HepG2 (cell line): Measurements from ENCODE around the gene EIF6. TPM values are rescaled to one million over a fixed set of nuclear protein-coding genes. Genes with fewer than 3 reads are reported as not detected.

Experiments
- CHD4 ChIP-seq: fragments of 200-600 bp; sonication (generic); IDR thresholded peaks from 2 replicates; pipeline ENCODE4 v1.7.0; 2017; ENCODE audit warnings: mild to moderate bottlenecking, low read length, borderline replicate concordance
- HNRNPH1 ChIP-seq: fragments of 200-400 bp; formaldehyde crosslinking; optimal IDR thresholded peaks from 2 replicates; pipeline ENCODE3; 2017; ENCODE audit warnings: mild to moderate bottlenecking, low read depth, low read length
- KAT8 ChIP-seq: IDR thresholded peaks from 2 replicates; pipeline ENCODE4 v1.6.1; 2016; ENCODE audit warnings: missing genetic modification reagents, missing compliant biosample characterization
- MIER3 ChIP-seq: IDR thresholded peaks from 2 replicates; pipeline ENCODE4 v1.6.1; 2016; ENCODE audit warnings: missing compliant biosample characterization, borderline replicate concordance
- RELA ChIP-seq: sonication (generic); formaldehyde crosslinking; IDR thresholded peaks from 2 replicates; pipeline ENCODE4 v1.4.0; 2020; ENCODE audit warnings: missing genetic modification reagents
- SP140L ChIP-seq: sonication (generic); formaldehyde crosslinking; IDR thresholded peaks from 2 replicates; pipeline ENCODE4 v1.4.0; 2020; ENCODE audit warnings: missing genetic modification reagents, borderline replicate concordance
- ZFAT ChIP-seq: sonication (generic); formaldehyde crosslinking; conservative IDR thresholded peaks from 2 replicates; pipeline ENCODE4 v1.8.1; 2023; ENCODE audit warnings: missing genetic modification reagents, inconsistent platforms
- ZNF234 ChIP-seq: sonication (generic); formaldehyde crosslinking; conservative IDR thresholded peaks from 2 replicates; pipeline ENCODE4 v1.5.1; 2020; ENCODE audit warnings: mild to moderate bottlenecking, missing genetic modification reagents
- ZNF530 ChIP-seq: sonication (generic); formaldehyde crosslinking; IDR thresholded peaks from 2 replicates; pipeline ENCODE4 v1.5.0; 2020; ENCODE audit warnings: low read depth, mild to moderate bottlenecking, missing genetic modification reagents
- ZNF557 ChIP-seq: sonication (generic); formaldehyde crosslinking; IDR thresholded peaks from 2 replicates; pipeline ENCODE4 v1.4.0; 2020; ENCODE audit warnings: missing genetic modification reagents
- ZNF577 ChIP-seq: sonication (generic); formaldehyde crosslinking; IDR thresholded peaks from 2 replicates; pipeline ENCODE4 v1.4.0; 2020; ENCODE audit warnings: mild to moderate bottlenecking, low read depth, missing genetic modification reagents, borderline replicate concordance
- ZNF644 ChIP-seq: IDR thresholded peaks from 2 replicates; pipeline ENCODE4 v1.6.1; 2016; ENCODE audit warnings: low read depth
- polyA plus RNA-seq, 8 experiments: library from polyadenylated mRNA; depleted of rRNA in 3 of 8; stranded (reverse) in 7 of 8; unstranded in 1 of 8; fragments of >200 nt; fragmentation: Illumina TruSeq in 4 of 8; extraction: Trizol in 4 of 8; gene quantifications; 2 replicates each; pipeline versions ENCODE4 v1.2.1 to v1.2.3, GENCODE V29; 2011 to 2016; ENCODE audit warnings: low read depth in 4 of 8, missing spikeins in 1 of 8, mixed read lengths in 1 of 8; ENCODE audit not compliant: insufficient read depth in 1 of 8
- total RNA-seq, 5 experiments: library from RNA; depleted of rRNA; stranded (reverse); fragments of >200 nt; fragmentation: Illumina TruSeq; extraction: Trizol; gene quantifications; 2 replicates each; pipeline ENCODE4 v1.2.3, GENCODE V29; 2016; ENCODE audit warnings: low read depth in 1 of 5
- TF ChIP-seq, protein P1 (sequence below): sonication (generic); formaldehyde crosslinking; IDR thresholded peaks from 2 replicates; pipeline ENCODE4 v1.4.0; 2020; ENCODE audit warnings: mild to moderate bottlenecking, low read depth, missing genetic modification reagents
- TF ChIP-seq, protein P2 (sequence below): sonication (generic); formaldehyde crosslinking; IDR thresholded peaks from 2 replicates; pipeline ENCODE4 v1.8.1; 2022; ENCODE audit warnings: low read depth, mild to moderate bottlenecking, missing genetic modification reagents
- TF ChIP-seq, protein P3 (sequence below): sonication (generic); formaldehyde crosslinking; IDR thresholded peaks from 2 replicates; pipeline ENCODE4 v1.4.0; 2020; ENCODE audit warnings: missing genetic modification reagents, borderline replicate concordance
- TF ChIP-seq, protein P4 (sequence below): sonication (generic); formaldehyde crosslinking; IDR thresholded peaks from 2 replicates; pipeline ENCODE4 v1.4.0; 2020; ENCODE audit warnings: mild to moderate bottlenecking, missing genetic modification reagents
- TF ChIP-seq, protein P5 (sequence below): IDR thresholded peaks from 2 replicates; pipeline ENCODE4 v1.6.1; 2016; ENCODE audit warnings: missing compliant biosample characterization, missing genetic modification reagents, borderline replicate concordance

The EIF6 gene
- total and polyA plus RNA-seq, 2 of the 13 experiments (the other 11 are each of a cell fraction or from before 2014, with no cell fraction given) = 462 to 466 TPM

DNA sequence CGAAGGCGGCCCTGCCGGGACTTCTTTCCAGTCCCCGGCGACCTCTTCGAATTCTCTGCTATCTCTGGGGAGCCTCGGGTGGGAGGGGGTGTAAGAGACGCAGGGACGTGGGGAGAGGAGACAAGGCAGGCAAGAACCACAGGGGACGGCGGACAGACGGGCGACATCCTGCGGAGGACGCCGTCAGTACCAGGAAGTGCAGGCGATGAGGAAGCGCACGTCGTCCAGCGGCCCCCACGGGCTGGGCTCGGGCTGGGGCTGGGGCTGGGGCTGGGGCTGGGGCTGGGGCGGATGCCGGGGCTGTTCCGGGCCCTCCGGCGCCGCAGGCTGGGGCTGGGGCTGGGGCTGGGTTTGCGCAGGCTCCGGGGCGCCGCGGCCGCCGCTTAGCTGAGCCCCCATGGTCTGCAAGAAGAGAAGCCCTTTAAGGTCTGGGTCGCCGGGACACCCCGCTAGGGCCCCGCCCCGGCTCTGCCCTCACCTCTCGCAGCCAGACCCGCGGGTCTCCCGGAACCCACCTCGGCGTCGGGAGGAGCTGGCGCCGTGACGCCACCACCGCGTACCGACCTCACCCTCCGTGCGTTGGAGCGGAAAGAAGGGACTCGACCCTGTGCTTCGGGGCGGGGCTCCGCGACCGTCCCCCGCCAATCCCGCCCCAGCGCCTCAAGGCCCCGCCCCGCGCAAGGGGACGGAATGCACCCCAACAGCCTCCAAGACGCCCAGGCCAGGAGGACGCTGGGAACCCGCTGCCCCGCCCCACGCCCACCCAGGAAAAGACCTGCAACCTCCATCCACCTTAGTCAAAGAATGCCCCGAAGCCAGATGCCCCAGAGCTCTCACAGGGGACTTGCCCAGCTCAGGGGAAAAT, 6.8 kb downstream of the EIF6 start, which contains the start of gene MMP24OS (continued):
- TF ChIP-seq, protein P1, sequence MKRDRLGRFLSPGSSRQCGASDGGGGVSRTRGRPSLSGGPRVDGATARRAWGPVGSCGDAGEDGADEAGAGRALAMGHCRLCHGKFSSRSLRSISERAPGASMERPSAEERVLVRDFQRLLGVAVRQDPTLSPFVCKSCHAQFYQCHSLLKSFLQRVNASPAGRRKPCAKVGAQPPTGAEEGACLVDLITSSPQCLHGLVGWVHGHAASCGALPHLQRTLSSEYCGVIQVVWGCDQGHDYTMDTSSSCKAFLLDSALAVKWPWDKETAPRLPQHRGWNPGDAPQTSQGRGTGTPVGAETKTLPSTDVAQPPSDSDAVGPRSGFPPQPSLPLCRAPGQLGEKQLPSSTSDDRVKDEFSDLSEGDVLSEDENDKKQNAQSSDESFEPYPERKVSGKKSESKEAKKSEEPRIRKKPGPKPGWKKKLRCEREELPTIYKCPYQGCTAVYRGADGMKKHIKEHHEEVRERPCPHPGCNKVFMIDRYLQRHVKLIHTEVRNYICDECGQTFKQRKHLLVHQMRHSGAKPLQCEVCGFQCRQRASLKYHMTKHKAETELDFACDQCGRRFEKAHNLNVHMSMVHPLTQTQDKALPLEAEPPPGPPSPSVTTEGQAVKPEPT = no peak
- TF ChIP-seq RELA (CRISPR knock-in tag) = no peak
- TF ChIP-seq HNRNPH1 = no peak
- TF ChIP-seq ZNF644 (CRISPR knock-in tag) = no peak
- TF ChIP-seq, protein P2, sequence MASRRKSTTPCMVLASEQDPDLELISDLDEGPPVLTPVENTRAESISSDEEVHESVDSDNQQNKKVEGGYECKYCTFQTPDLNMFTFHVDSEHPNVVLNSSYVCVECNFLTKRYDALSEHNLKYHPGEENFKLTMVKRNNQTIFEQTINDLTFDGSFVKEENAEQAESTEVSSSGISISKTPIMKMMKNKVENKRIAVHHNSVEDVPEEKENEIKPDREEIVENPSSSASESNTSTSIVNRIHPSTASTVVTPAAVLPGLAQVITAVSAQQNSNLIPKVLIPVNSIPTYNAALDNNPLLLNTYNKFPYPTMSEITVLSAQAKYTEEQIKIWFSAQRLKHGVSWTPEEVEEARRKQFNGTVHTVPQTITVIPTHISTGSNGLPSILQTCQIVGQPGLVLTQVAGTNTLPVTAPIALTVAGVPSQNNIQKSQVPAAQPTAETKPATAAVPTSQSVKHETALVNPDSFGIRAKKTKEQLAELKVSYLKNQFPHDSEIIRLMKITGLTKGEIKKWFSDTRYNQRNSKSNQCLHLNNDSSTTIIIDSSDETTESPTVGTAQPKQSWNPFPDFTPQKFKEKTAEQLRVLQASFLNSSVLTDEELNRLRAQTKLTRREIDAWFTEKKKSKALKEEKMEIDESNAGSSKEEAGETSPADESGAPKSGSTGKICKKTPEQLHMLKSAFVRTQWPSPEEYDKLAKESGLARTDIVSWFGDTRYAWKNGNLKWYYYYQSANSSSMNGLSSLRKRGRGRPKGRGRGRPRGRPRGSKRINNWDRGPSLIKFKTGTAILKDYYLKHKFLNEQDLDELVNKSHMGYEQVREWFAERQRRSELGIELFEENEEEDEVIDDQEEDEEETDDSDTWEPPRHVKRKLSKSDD = peak; percentile 89; the same call in 1 of the 2 replicates
- TF ChIP-seq ZNF530 (CRISPR knock-in tag) = no peak
- TF ChIP-seq, protein P3, sequence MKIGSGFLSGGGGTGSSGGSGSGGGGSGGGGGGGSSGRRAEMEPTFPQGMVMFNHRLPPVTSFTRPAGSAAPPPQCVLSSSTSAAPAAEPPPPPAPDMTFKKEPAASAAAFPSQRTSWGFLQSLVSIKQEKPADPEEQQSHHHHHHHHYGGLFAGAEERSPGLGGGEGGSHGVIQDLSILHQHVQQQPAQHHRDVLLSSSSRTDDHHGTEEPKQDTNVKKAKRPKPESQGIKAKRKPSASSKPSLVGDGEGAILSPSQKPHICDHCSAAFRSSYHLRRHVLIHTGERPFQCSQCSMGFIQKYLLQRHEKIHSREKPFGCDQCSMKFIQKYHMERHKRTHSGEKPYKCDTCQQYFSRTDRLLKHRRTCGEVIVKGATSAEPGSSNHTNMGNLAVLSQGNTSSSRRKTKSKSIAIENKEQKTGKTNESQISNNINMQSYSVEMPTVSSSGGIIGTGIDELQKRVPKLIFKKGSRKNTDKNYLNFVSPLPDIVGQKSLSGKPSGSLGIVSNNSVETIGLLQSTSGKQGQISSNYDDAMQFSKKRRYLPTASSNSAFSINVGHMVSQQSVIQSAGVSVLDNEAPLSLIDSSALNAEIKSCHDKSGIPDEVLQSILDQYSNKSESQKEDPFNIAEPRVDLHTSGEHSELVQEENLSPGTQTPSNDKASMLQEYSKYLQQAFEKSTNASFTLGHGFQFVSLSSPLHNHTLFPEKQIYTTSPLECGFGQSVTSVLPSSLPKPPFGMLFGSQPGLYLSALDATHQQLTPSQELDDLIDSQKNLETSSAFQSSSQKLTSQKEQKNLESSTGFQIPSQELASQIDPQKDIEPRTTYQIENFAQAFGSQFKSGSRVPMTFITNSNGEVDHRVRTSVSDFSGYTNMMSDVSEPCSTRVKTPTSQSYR (CRISPR knock-in tag) = no peak
- no peak for TF ChIP-seq KAT8 (CRISPR knock-in tag)
- no peak for TF ChIP-seq ZNF234 (CRISPR knock-in tag)
- TF ChIP-seq ZNF577 (CRISPR knock-in tag) = no peak
- TF ChIP-seq CHD4 = no peak
- TF ChIP-seq ZFAT (CRISPR knock-in tag) = no peak
- TF ChIP-seq, protein P4, sequence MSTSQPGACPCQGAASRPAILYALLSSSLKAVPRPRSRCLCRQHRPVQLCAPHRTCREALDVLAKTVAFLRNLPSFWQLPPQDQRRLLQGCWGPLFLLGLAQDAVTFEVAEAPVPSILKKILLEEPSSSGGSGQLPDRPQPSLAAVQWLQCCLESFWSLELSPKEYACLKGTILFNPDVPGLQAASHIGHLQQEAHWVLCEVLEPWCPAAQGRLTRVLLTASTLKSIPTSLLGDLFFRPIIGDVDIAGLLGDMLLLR = no peak
- no peak for TF ChIP-seq SP140L
- TF ChIP-seq, protein P5, sequence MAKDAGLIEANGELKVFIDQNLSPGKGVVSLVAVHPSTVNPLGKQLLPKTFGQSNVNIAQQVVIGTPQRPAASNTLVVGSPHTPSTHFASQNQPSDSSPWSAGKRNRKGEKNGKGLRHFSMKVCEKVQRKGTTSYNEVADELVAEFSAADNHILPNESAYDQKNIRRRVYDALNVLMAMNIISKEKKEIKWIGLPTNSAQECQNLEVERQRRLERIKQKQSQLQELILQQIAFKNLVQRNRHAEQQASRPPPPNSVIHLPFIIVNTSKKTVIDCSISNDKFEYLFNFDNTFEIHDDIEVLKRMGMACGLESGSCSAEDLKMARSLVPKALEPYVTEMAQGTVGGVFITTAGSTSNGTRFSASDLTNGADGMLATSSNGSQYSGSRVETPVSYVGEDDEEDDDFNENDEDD (CRISPR knock-in tag) = no peak
- TF ChIP-seq MIER3 (CRISPR knock-in tag) = no peak
- no peak for TF ChIP-seq ZNF557 (CRISPR knock-in tag)
